ENCODE results near the gene SPINK8.

GRCh38 chr3:48343432-48343831, 10.0 kb upstream of the SPINK8 start:
- TF ChIP-seq CTCF (IDR thresholded peaks at IDR 0.05) (no peak), POLR2A (IDR thresholded peaks at IDR 0.05) (no peak)

All from right lobe of liver (tissue), 4 donors.